Thyroid gland (tissue), 4 donors: ENCODE data around the gene ANO2.

Experiments used
- CTCF ChIP-seq, 6 experiments: fragments of 200-600 bp in 3 of 6; fragments of 450-650 bp in 3 of 6; sonication (generic) in 3 of 6; IDR thresholded peaks; one replicate each; pipeline ENCODE4 v1.5.1; 2016 to 2019; ENCODE audit warnings: antibody characterized with exemption in 6 of 6, mild to moderate bottlenecking in 2 of 6, inconsistent platforms in 1 of 6, moderate library complexity in 1 of 6
- POLR2A ChIP-seq, 2 donors: fragments of 450-650 bp; IDR thresholded peaks; one replicate each; pipeline ENCODE4 v1.6.1; 2017; ENCODE audit warnings: antibody characterized with exemption in 2 of 2, mild to moderate bottlenecking in 2 of 2, moderate library complexity in 1 of 2

- no peak for TF ChIP-seq CTCF (IDR thresholded peaks at IDR 0.05)
- no peak for TF ChIP-seq POLR2A (IDR thresholded peaks at IDR 0.05)
These were observed 39.8 kb upstream of the ANO2 start for GRCh38 chr12:5984873-5985272.
